Nephron (organoid): Measurements from ENCODE around the gene TUBAL3.

Experiments
- H3K27ac Mint-ChIP-seq, 3 experiments: 2 replicates each; pipeline ENCODE4 v1.8.0; 2020; ENCODE audit warnings: mixed read lengths in 3 of 3, mild to moderate bottlenecking in 2 of 3, moderate library complexity in 1 of 3
- H3K27me3 Mint-ChIP-seq: 2 replicates; pipeline ENCODE4 v1.8.0; 2021; ENCODE audit warnings: low read depth, mild to moderate bottlenecking, moderate library complexity, mixed read lengths
- H3K36me3 Mint-ChIP-seq: 2 replicates; pipeline ENCODE4 v1.8.0; 2020; ENCODE audit warnings: low read depth, mixed read lengths
- H3K4me1 Mint-ChIP-seq: 2 replicates; pipeline ENCODE4 v1.8.0; 2020; ENCODE audit warnings: mixed read lengths
- H3K4me3 Mint-ChIP-seq, 3 experiments: 2 replicates each; pipeline ENCODE4 v1.8.0; 2020; ENCODE audit warnings: mild to moderate bottlenecking in 3 of 3, mixed read lengths in 3 of 3, moderate library complexity in 2 of 3
- H3K9me3 Mint-ChIP-seq: 2 replicates; pipeline ENCODE4 v1.8.0; 2020; ENCODE audit warnings: mixed read lengths
- TF ChIP-seq, protein P1 (sequence below), 3 experiments: fragments of 200-600 bp; sonication (generic); IDR thresholded peaks; one replicate each; pipeline ENCODE4 v1.5.0; 2021; ENCODE audit warnings: antibody characterized with exemption in 3 of 3; ENCODE audit not compliant: unreplicated experiment in 3 of 3

Gene TUBAL3

DNA sequence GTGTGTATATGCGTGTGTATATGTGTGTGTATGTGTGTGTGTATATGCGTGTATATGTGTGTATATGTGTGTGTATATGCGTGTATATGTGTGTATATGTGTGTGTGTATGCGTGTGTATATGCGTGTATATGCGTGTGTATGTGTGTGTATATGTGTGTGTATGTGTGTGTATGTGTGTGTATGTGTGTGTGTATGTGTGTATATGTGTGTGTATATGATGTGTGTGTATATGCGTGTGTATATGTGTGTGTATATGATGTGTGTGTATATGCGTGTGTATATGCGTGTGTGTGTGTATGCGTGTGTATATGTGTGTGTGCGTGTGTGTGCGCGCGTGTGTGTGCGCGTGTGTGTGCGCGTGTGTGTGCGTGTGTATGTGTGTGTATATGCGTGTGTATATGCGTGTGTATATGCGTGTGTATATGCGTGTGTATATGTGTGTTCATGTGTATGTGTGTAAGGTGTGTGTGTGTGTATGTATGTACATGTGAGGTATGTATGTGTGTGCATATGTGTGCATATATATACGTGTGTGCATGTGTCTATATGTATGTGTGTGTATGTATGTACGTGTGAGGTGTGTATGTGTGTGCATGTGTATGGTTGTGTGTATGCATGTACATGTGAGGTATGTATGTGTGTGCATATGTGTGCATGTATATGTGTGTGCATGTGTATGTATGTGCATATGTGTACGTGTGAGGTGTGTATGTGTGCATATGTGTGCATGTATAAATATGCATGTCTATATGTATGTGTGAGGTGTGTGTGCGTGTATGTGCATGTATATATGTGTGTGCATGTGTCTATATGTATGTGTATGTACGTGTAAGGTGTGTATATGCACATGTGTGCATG, 33.9 kb downstream of the TUBAL3 start:
- TF ChIP-seq, protein P1, sequence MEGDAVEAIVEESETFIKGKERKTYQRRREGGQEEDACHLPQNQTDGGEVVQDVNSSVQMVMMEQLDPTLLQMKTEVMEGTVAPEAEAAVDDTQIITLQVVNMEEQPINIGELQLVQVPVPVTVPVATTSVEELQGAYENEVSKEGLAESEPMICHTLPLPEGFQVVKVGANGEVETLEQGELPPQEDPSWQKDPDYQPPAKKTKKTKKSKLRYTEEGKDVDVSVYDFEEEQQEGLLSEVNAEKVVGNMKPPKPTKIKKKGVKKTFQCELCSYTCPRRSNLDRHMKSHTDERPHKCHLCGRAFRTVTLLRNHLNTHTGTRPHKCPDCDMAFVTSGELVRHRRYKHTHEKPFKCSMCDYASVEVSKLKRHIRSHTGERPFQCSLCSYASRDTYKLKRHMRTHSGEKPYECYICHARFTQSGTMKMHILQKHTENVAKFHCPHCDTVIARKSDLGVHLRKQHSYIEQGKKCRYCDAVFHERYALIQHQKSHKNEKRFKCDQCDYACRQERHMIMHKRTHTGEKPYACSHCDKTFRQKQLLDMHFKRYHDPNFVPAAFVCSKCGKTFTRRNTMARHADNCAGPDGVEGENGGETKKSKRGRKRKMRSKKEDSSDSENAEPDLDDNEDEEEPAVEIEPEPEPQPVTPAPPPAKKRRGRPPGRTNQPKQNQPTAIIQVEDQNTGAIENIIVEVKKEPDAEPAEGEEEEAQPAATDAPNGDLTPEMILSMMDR (IDR thresholded peaks at IDR 0.05; ENCODE audit: unreplicated experiment in 3 of 3) = no peak
- no peaks in the 10 kb centered on the region for H3K4me1 Mint-ChIP-seq
- H3K36me3 Mint-ChIP-seq = peaks cover 10% of the 10 kb centered on the region
- H3K9me3 Mint-ChIP-seq = peaks cover 13% of the 10 kb centered on the region
- H3K27me3 Mint-ChIP-seq = peaks cover 26% of the 10 kb centered on the region
- H3K27ac Mint-ChIP-seq = no peak overlapping the region
- H3K4me3 Mint-ChIP-seq = no peak overlapping the region

DNA sequence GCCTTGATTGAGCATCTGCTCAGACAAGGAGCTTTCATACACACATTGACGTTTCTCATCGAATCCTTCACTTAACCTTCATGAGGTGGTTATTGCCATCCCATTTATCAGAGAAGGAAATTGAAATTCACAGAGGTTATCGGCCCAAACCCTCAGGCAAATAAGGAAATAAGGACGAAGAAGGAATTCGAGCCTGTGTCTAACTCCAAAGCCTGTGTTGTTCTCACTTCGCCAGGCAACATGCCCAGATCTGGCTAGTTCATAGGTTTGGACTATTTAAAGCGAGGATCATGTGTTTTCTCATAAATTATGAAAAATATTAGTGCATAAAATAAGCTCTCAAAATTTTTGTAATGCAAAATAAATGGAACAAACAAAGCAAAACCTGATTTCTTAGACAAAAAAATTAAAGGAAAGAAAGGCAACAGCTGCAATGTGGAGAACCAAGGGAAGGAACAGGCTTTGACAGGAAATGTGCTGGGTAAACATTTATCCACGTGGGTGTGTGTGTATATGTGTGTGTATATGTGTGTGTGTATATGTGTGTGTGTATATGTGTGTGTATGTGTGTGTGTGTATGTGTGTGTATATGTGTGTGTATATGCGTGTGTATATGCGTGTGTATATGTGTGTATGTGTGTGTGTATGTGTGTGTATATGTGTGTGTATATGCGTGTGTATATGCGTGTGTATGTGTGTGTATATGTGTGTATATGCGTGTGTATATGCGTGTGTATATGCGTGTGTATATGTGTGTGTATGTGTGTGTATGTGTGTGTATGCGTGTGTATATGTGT, 35.1 kb downstream of the TUBAL3 start:
- peaks cover 37% of the 10 kb centered on the region for H3K27me3 Mint-ChIP-seq
- peaks cover 13% of the 10 kb centered on the region for H3K9me3 Mint-ChIP-seq
- no peak overlapping the region for H3K4me3 Mint-ChIP-seq
- peaks cover 10% of the 10 kb centered on the region for H3K36me3 Mint-ChIP-seq
- no peak overlapping the region for H3K27ac Mint-ChIP-seq
- peaks cover 1% of the 10 kb centered on the region for H3K4me1 Mint-ChIP-seq
- TF ChIP-seq, protein P1 (IDR thresholded peaks at IDR 0.05; ENCODE audit: unreplicated experiment in 3 of 3) = no peak

DNA sequence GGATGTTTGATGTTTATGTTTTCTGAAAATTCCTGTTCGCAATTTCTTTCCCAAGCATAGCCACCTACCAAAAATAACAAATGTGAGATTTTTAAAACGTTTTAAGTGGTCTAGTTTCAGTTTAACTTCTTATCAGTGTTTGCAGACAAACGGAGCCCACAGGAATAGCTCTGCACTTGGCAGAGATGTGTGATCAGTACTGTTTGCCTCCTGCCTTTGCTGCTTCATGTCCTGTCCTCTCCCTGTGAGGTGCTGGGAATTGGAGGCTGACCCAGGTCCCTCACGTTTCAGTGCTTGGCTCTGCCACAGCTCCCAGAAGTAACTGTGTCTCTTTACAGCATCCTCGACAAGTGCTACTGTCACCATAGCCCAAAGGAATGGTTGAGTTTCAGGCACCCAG, 38.7 kb downstream of the TUBAL3 start:
- H3K9me3 Mint-ChIP-seq = peaks cover 17% of the 10 kb centered on the region
- H3K4me1 Mint-ChIP-seq = peaks cover 6% of the 10 kb centered on the region
- TF ChIP-seq, protein P1 (IDR thresholded peaks at IDR 0.05; ENCODE audit: unreplicated experiment in 3 of 3) = no peak

DNA sequence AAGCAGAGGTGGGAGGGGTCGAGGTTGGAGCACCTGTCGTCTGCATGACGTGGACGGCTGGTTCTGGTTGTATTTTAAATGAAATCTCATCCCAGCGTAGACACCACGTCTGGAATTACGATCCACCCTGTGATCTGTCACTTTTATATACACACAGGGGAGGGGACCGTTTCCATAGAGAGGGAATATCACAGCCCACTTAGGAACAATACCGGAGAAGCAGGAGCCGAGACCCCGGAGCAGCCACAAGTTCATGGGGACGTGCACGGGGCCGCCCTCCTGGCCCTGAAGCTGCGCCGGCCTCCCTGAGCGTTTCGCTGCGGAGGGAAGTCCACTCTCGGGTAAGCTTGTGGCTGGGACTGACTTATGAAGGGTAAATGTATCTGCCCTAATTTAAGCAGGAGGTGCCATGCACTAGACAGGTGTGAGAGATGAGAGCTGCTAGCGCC, 39.7 kb downstream of the TUBAL3 start, which contains the start of gene UCN3:
Gene UCN3 (plus strand): TSS at position 77 of the 449 bp plus-strand sequence. CDS start 8,755 bp downstream, outside the sequence.
- peak within 1 kb of the TSS in 2 of 3 experiments; percentile 26 to 27 for H3K4me3 Mint-ChIP-seq
- TF ChIP-seq, protein P1 (IDR thresholded peaks at IDR 0.05; ENCODE audit: unreplicated experiment in 3 of 3) = no peak
- peaks cover 6% of the 10 kb centered on the region for H3K4me1 Mint-ChIP-seq
- H3K27me3 Mint-ChIP-seq = peaks cover 40% of the 10 kb centered on the region
- no peak within 1 kb of the TSS for H3K27ac Mint-ChIP-seq
- peaks cover 10% of the 10 kb centered on the region for H3K9me3 Mint-ChIP-seq
- peaks cover 5% of the 10 kb centered on the region for H3K36me3 Mint-ChIP-seq

More for the DNA sequence above, 38.7 kb downstream of the TUBAL3 start:
- Mint-ChIP-seq H3K27me3 (peaks cover 45% of the 10 kb centered on the region), H3K27ac (no peak overlapping the region), H3K4me3 (no peak overlapping the region), H3K36me3 (peaks cover 9% of the 10 kb centered on the region)

DNA sequence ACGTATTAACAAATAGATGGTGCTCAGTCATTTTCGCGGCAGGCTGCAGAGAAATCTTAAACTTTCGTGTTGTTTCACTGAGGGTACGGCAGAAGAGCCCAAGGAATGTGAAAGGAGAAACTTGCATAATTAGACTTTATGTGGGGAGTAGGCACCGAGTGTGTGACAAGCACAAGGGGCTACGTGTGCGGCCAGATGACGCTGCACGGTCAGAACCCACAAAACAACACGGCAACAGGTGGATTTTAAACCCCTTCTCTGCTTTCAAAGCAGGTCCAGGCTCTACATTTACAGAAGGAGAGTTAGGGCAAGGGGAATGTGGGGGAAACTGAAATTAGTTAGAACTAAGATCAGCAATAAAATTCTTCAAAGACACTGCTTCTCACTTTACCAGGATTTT, 40.3 kb downstream of the TUBAL3 start:
- H3K4me3 Mint-ChIP-seq = peak overlapping the region in 2 of 3 experiments; percentile 26 to 27
- peaks cover 6% of the 10 kb centered on the region for H3K4me1 Mint-ChIP-seq
- TF ChIP-seq, protein P1 (IDR thresholded peaks at IDR 0.05; ENCODE audit: unreplicated experiment in 3 of 3) = no peak
- peaks cover 40% of the 10 kb centered on the region for H3K27me3 Mint-ChIP-seq
- H3K36me3 Mint-ChIP-seq = no peaks in the 10 kb centered on the region
- H3K27ac Mint-ChIP-seq = no peak overlapping the region
- H3K9me3 Mint-ChIP-seq = peaks cover 5% of the 10 kb centered on the region
